Esophagus (tissue), 2 donors: ENCODE results near the gene A3GALT2. TPM values are rescaled to one million over a fixed set of nuclear protein-coding genes. Genes with fewer than 3 reads are reported as not detected.

Experiments
- H3K27ac ChIP-seq, 2 donors: one replicate each; pipeline ENCODE4 v1.5.1; 2013; ENCODE audit warnings: low read depth in 2 of 2, mild to moderate bottlenecking in 2 of 2, inconsistent platforms in 1 of 2, low read length in 1 of 2, moderate library complexity in 1 of 2
- H3K27me3 ChIP-seq, 2 donors: one replicate each; pipeline ENCODE4 v1.6.1; 2013; ENCODE audit warnings: low read length in 2 of 2, control low read depth in 1 of 2, mild to moderate bottlenecking in 1 of 2; ENCODE audit not compliant: insufficient read depth in 2 of 2, control insufficient read depth in 1 of 2
- H3K36me3 ChIP-seq, 2 donors: one replicate each; pipeline ENCODE4 v1.6.1; 2013; ENCODE audit warnings: low read length in 1 of 2; ENCODE audit not compliant: control insufficient read depth in 2 of 2, insufficient read depth in 2 of 2
- H3K4me1 ChIP-seq, 2 donors: one replicate each; pipeline ENCODE4 v1.6.1; 2013; ENCODE audit warnings: low read length in 1 of 2; ENCODE audit not compliant: control insufficient read depth in 2 of 2, insufficient read depth in 2 of 2
- H3K4me3 ChIP-seq, 2 donors: one replicate each; pipeline ENCODE4 v1.5.1; 2013; ENCODE audit warnings: low read length in 2 of 2, mild to moderate bottlenecking in 2 of 2, low read depth in 1 of 2, moderate library complexity in 1 of 2
- H3K9me3 ChIP-seq, 2 donors: one replicate each; pipeline ENCODE4 v1.6.1; 2013; ENCODE audit warnings: mild to moderate bottlenecking in 2 of 2, low read depth in 1 of 2, low read length in 1 of 2, moderate library complexity in 1 of 2; ENCODE audit not compliant: control insufficient read depth in 2 of 2, insufficient read depth in 1 of 2
- WGBS, 2 donors: extraction: QIAGEN DNeasy Blood & Tissue Kit; methylation state at CpG; one replicate each; pipeline ENCODE4 v1.1.7; 2013; 5-methylcytosine and 5-hydroxymethylcytosine counted together
- polyA plus RNA-seq, 2 donors: library from polyadenylated mRNA; stranded (reverse); fragments of 200-250 nt; gene quantifications; one replicate each; pipeline ENCODE4 v1.2.3, GENCODE V29; 2013
- donor health status: healthy with polysubstance abuse.
- donor health status: Bipolar disorder and iron deficiency.

A3GALT2 gene
- polyA plus RNA-seq, 2 donors: 0.04 TPM; not detected in 1

DNA sequence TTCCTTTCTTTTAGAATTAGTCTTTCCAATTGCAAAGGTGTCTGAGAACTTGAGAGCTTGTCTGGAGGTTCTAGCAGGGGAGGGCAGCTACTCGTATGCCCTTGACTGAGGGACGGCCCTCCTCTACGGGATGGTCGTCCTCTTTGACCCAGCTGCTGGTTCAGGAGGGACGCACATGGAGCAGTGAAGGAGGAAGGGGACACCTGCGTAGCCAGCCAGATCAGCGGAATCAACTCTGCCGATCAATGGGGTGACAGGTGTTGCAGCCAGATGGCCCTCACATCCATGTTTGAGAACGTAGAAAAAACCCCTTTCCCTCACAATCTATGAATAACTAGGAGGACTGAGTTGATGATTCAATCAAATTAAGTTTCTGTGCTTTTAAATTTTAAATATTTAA, 15.7 kb upstream of the A3GALT2 start:
- Histone ChIP-seq H3K4me1 (peaks cover 8 to 29% of the 10 kb centered on the region in 2 donors), H3K27ac (no peak overlapping the region), H3K36me3 (peaks cover 0 to 10% of the 10 kb centered on the region in 2 donors), H3K9me3 (no peaks in the 10 kb centered on the region), H3K4me3 (no peak overlapping the region), H3K27me3 (no peaks in the 10 kb centered on the region)
- WGBS, 2 donors: 74 to 80% methylated on average over 9 of the region's 9 CpGs

DNA sequence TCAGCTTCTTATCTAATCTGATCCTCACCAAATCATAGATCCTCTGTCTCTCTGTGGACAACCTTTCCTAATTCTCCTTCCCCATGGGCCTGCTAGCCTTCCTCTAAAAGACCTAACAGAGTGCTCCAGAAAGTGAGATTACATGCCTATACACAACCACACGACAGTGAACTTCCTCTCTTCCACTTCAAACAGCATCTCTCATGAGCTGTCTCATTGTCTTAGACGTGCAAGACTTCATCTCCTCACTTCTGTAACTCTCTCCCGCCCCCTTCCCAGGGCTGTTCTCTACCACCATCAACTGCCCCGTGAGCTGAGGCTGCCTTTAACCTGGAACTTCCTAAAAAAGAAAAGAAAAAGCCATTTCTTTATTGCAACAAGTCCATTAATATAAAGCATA, 14.1 kb upstream of the A3GALT2 start:
- Histone ChIP-seq H3K27ac (peak overlapping the region; percentile 34 to 36), H3K4me1 (peaks cover 4 to 20% of the 10 kb centered on the region in 2 donors), H3K4me3 (no peak overlapping the region), H3K9me3 (no peaks in the 10 kb centered on the region), H3K27me3 (no peaks in the 10 kb centered on the region), H3K36me3 (peaks cover 11 to 25% of the 10 kb centered on the region in 2 donors)
- 46 to 51% methylated on average over 4 of the region's 4 CpGs for WGBS, 2 donors

DNA sequence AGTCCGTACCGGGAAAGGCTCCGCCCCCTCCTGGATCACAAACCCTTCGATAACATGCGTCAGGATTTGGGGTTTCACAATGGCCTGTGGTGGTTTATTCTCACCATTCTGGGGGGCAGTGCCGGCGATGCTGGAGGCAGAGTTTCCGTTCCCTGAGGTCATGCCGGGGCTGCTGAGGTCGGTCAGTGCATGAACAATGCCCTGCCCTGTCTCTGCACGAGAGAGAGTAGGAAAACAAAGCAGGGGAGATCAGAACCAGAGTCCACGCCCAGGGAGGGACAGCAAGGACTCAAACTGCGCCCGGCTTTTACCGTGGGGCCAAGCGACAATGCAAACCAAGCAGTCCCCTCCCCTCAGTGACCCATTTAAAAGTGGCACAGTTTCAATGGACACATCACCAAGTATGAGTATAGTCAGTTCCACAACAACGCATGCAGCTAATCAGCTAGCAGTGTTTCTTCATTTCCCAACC, 13.2 kb upstream of the A3GALT2 start:
- H3K4me1 ChIP-seq: peaks cover 2 to 16% of the 10 kb centered on the region in 2 donors
- peaks cover 15 to 33% of the 10 kb centered on the region in 2 donors for H3K36me3 ChIP-seq
- 42 to 45% methylated on average over 17 of the region's 17 CpGs for WGBS, 2 donors
- H3K27me3 ChIP-seq: no peaks in the 10 kb centered on the region
- H3K9me3 ChIP-seq: no peaks in the 10 kb centered on the region
- H3K4me3 ChIP-seq: no peak overlapping the region
- H3K27ac ChIP-seq: peak overlapping the region; percentile 24 to 74

DNA sequence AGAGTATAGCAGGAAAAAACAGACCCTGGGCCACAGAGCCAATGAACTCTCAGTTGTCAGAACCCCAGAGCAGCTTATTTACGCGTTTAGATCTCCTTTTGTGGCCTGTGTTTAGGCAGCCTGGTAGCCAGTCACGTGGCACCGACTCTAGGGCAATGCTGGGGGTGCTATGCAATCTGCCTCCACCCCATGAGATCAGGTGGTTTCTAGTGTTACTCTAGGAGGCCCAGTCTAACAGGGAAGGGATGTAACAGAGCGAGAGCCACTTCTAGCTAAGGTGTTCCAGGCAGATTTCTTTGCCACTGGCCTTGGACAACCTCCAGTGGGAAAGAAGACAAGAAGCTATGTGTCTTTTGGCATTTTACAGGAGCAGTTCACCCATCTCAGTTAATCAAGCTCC, 12.0 kb upstream of the A3GALT2 start:
- Histone ChIP-seq H3K27ac (peak overlapping the region; percentile 19 to 62), H3K36me3 (peaks cover 17 to 42% of the 10 kb centered on the region in 2 donors)

DNA sequence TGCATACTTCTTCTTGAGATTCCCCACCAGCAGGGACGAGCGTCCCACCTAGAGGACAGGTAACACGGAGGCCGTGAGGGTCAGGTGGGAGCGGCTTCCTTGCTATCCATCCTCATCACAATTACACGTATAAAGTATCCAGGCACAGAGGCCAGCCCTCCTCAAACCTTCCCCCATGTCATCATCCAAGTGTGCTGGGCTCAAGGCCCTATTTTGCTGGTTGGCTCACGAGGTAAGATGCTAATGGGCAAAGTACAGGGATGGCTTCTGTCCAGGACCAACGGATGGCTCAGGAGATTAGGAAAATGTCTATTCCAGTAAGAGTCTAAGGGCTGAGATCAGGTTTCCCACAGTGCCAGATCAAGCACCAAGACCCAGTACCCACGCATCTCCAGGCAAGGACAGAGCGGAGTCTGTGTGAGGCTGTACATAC, 11.5 kb upstream of the A3GALT2 start:
- 74 to 75% methylated on average over 10 of the region's 10 CpGs for WGBS, 2 donors
- Histone ChIP-seq H3K36me3 (peaks cover 20 to 46% of the 10 kb centered on the region in 2 donors), H3K4me1 (peaks cover 0 to 10% of the 10 kb centered on the region in 2 donors), H3K9me3 (no peaks in the 10 kb centered on the region), H3K27ac (peak overlapping the region in 1 of 2 donors; percentile 62), H3K4me3 (no peak overlapping the region), H3K27me3 (no peaks in the 10 kb centered on the region)

More for the DNA sequence above, 12.0 kb upstream of the A3GALT2 start:
- WGBS, 2 donors: 65 to 68% methylated on average over 5 of the region's 5 CpGs
- no peaks in the 10 kb centered on the region for H3K9me3 ChIP-seq
- no peaks in the 10 kb centered on the region for H3K27me3 ChIP-seq
- H3K4me1 ChIP-seq: peaks cover 0 to 10% of the 10 kb centered on the region in 2 donors
- H3K4me3 ChIP-seq: no peak overlapping the region

DNA sequence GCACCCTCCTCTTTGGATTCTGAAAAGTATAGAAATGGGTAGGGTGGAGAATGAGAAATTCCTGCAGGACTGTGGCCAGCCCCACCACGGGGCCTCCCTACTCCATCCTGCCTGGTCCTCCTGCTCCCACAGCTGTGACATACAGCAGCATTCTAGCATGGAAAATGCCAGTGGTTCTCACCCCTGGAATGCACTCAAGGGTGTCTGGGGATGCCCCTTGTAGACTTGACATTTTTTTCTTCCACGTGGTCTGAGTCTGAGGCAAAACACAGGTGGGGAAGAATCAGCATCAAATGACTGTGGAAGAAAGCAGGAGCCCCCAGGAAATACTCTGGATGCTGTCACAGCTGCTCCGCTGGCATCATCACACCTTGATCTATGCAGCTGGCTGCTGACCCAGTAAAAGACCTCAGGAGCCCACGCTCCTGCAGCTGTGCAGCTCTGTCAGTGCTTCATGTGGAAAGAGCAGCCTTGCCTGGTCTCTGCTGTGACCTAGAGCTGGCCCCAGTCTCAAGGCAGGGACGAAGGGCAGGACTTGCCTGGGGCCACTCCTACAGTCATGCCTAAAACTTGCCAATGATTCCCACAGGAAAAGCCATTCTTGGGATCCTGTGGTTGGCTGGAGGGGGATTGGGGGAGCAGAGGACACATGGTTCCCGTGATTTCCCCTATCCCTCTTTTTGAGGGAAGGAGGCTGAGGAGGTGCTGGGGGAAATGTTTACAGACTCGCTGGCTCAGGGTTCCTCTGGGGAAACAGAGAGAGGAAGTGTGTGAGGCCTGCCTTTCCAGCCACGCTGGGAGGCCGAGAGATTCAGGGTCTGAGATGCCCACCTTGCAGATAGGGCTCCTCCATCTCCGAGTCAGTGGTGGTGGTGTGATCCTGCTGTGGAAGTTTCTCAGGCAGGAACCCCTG, 10.8 kb upstream of the A3GALT2 start:
- H3K27ac ChIP-seq: peak overlapping the region in 1 of 2 donors; percentile 62
- peaks cover 22 to 50% of the 10 kb centered on the region in 2 donors for H3K36me3 ChIP-seq
- H3K9me3 ChIP-seq: no peaks in the 10 kb centered on the region
- no peaks in the 10 kb centered on the region for H3K27me3 ChIP-seq
- no peak overlapping the region for H3K4me3 ChIP-seq
- H3K4me1 ChIP-seq: peaks cover 0 to 10% of the 10 kb centered on the region in 2 donors
- 71 to 74% methylated on average over 10 of the region's 10 CpGs for WGBS, 2 donors

DNA sequence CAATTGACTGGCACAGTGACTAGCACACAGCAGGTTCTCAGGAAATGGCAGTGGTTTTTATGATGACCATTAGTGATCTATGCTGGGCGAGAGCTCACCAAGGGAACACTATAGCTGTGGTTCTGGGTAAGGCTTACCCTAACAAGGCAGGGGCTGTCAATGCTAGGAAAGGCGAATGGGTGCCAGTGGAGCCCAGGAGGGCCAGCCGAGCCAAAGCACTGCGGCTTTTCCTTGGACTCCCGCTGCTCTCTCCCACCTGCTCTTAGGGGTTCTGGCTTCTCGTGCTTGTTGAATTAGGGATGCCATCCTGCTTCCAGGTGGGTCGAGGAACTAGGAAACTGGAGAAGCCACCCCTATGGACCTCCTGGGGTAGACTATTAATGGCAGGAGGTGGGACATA, 10.0 kb upstream of the A3GALT2 start:
- H3K27ac ChIP-seq: no peak overlapping the region
- H3K4me1 ChIP-seq: peaks cover 0 to 7% of the 10 kb centered on the region in 2 donors
- H3K9me3 ChIP-seq: no peaks in the 10 kb centered on the region
- peaks cover 22 to 50% of the 10 kb centered on the region in 2 donors for H3K36me3 ChIP-seq
- 93% methylated on average over 7 of the region's 7 CpGs for WGBS, 2 donors
- H3K27me3 ChIP-seq: no peaks in the 10 kb centered on the region
- H3K4me3 ChIP-seq: no peak overlapping the region

DNA sequence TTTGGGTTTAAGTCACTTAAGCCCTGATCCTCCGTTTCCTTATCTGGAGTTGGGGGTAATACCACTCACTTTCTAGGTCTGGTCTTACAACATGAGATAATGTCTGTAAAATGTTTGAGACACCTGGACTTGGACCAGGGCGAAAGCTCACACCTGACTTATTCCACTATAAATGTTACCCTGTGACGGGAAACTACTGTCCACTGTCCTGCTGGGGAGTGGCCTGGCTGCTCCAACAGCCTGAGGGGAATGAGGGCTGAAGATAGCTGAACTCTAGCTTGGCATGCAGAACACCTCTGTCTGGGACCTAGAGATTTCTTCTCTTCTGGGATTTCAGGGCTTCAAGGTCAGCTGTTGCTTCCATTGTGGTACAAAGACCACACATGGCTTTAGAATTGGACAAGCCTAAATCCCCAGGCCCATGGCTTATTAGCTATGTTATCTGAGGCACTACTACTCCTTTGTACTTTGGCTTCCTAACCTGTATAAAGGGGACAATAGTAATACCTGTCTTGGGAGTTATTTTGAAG, 9.5 kb upstream of the A3GALT2 start:
- no peaks in the 10 kb centered on the region for H3K27me3 ChIP-seq
- peaks cover 0 to 7% of the 10 kb centered on the region in 2 donors for H3K4me1 ChIP-seq
- H3K36me3 ChIP-seq: peaks cover 23 to 54% of the 10 kb centered on the region in 2 donors
- 90 to 92% methylated on average over 3 of the region's 3 CpGs for WGBS, 2 donors
- H3K27ac ChIP-seq: peak overlapping the region in 1 of 2 donors; percentile 17
- H3K4me3 ChIP-seq: no peak overlapping the region
- H3K9me3 ChIP-seq: no peaks in the 10 kb centered on the region

DNA sequence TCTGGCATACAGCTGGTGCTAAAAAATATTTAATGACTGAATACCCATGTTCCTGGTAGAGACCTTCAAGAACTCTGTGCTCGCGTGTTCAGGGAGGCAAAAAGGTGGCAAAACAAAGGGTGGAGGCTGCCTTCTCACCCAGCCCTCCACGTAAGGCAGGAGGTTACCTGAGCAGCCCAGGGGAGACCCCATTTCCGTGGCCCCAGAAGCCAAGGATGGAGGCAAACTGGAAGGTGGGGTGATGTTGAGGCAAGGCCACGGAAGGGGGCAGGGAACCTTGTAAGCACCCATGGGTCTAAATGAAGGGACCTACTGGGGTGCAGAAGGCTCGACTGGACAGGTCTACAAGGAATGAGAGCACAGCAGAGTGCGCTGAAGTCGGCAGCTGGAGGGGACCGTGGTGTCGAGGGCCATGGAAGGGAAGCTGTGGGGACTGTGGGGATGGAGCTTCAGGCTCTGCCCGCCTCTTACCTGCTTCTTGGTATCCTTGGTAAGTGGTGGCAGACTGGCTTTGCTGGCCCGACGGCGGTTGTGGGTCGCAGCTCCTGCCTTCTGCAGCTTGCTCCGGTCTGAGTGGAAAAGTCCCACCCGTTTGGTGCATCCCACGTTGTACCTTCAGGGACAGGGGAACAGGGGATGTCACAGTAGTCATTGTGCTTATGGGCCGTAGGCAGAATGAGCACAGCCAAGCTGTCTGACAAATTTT, 8.9 kb upstream of the A3GALT2 start:
- no peaks in the 10 kb centered on the region for H3K9me3 ChIP-seq
- WGBS, 2 donors: 88 to 89% methylated on average over 19 of the region's 19 CpGs
- no peaks in the 10 kb centered on the region for H3K27me3 ChIP-seq
- H3K36me3 ChIP-seq: peaks cover 30 to 61% of the 10 kb centered on the region in 2 donors
- H3K27ac ChIP-seq: no peak overlapping the region
- no peak overlapping the region for H3K4me3 ChIP-seq
- peaks cover 0 to 7% of the 10 kb centered on the region in 2 donors for H3K4me1 ChIP-seq
